GM13976 (cell line): ENCODE measurements around the gene SPOCD1.

Experiments used
- DNase-seq: peaks from one replicate; pipeline ENCODE4 v3.0.0; 2012; ENCODE audit warnings: low spot score
- CTCF ChIP-seq: IDR thresholded peaks from 2 replicates; pipeline ENCODE4 v1.5.1; 2012; ENCODE audit warnings: borderline replicate concordance, mild to moderate bottlenecking; ENCODE audit not compliant: insufficient read depth; ENCODE audit errors: extremely low read depth, missing control alignments, control extremely low read depth
- in situ Hi-C: fragments of 300-500 bp; cut with MboI; formaldehyde crosslinking; loops from one replicate; pipeline ENCODE4 v1.12.0; 2022; ENCODE audit warnings: low sequenced_read_pairs, mixed read lengths, inconsistent platforms; ENCODE audit not compliant: unreplicated experiment

Gene SPOCD1

GRCh38 chr1:31755850-31756492 is 59.9 kb downstream of the SPOCD1 start:
- in situ Hi-C loops: no loop called here
- TF ChIP-seq CTCF: no peak
- no peak for DNase-seq

- in situ Hi-C loops: no loop called here
- no peak for TF ChIP-seq CTCF
- no peak for DNase-seq
Measured at GRCh38 chr1:31755197-31755611, 60.6 kb downstream of the SPOCD1 start.

GRCh38 chr1:31754397-31754796 is 61.4 kb downstream of the SPOCD1 start:
- DNase-seq: no peak
- TF ChIP-seq CTCF: no peak
- in situ Hi-C loops: no loop called here

GRCh38 chr1:31753707-31754349 is 62.0 kb downstream of the SPOCD1 start:
- DNase-seq: no peak
- no peak for TF ChIP-seq CTCF
- in situ Hi-C loops: no loop called here

GRCh38 chr1:31752952-31753475 is 62.8 kb downstream of the SPOCD1 start:
- no peak for DNase-seq
- no peak for TF ChIP-seq CTCF
- in situ Hi-C loops: no loop called here

GRCh38 chr1:31752258-31752657 is 63.6 kb downstream of the SPOCD1 start:
- no peak for DNase-seq
- no peak for TF ChIP-seq CTCF
- in situ Hi-C loops: no loop called here
